ENCODE measurements around the gene ARHGAP22.

The ARHGAP22 gene

GRCh38 chr10:48468130-48468790 lies 136.6 kb downstream of the ARHGAP22 start:
- no peak overlapping the region for H3K4me3 ChIP-seq (ENCODE audit: low read depth, low read length)

- H3K4me3 ChIP-seq (ENCODE audit: low read depth, low read length) = no peak overlapping the region
These were observed 137.2 kb downstream of the ARHGAP22 start for GRCh38 chr10:48467669-48468068.

DNA sequence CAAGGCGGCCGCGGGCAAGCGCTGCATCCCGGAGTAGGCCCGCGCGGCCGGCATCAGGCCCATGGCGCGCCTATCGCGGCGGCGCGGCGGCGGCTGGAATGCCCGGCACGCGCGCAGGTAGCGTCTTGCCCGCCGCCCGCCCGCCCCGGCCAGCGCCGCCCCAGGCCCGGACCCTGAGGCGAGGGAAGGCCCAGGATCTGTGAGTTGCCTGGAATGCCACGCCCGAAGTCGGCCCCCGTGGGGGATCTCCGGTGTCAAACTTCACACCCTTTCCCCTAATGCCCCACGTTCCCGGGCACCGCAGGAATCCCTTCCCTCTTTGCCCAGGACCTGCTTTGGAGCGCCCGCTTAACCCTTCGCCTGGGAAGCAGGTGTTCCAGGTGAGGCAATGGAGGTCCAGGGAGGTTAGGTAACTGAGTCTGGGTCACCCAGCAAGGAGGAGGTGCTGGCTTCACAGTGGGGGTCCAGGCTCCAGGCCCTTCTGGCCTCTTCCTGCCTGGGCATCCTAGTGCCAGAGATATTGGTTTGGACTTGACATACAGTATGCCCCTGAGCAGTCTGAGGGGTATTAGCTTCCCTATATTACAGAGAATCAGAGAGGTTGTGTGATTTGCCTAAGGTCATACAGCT lies 138.1 kb downstream of the ARHGAP22 start:
- peak overlapping the region; percentile 28 for H3K4me3 ChIP-seq (ENCODE audit: low read depth, low read length)

- peak overlapping the region; percentile 28 for H3K4me3 ChIP-seq (ENCODE audit: low read depth, low read length)
These were observed 138.9 kb downstream of the ARHGAP22 start for GRCh38 chr10:48465860-48466521.

DNA sequence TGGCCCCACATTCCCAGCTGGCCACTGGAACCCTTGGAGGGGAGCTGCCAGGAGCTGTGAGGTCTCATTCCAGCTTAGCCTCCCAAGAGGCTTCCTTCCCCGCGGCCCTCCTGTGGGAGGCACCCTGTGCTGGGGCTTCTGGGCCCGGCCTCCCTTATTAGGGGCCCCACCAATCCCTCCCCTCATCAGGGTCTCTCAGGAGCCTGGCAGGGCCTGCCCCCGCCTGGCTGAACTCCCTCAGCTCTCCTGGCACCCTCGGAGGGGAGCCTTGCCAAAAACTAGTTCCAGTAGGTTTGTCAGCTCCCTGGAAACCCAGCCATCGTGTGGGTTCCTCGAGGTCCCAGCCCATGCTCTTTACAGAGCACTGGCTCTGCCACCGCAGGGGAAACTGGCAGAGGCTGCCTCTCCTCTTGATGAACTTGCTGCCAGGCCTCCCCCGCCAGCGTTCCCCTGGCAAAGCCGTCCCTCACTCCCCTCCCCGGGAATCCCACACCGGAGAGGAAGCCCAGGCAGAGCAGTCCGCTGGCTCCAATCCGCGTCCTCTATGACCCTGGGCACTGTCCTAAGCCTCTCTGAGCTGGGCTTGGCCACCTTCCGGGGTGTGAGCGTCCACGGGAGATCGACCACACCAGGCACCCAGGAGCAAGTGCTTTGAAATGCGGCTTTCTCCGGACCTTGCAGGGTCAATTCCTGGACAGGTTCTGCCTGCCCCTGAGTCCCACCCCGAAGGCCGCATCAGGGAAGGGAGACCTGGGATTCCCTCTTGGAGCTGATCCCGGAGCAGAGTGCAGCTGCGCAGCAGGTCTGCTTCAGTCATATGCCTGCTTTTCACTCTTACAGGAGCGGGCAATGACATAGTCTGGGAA lies 139.8 kb downstream of the ARHGAP22 start:
- no peak overlapping the region for H3K4me3 ChIP-seq (ENCODE audit: low read depth, low read length)

- H3K4me3 ChIP-seq (ENCODE audit: low read depth, low read length) = no peak overlapping the region
These were observed 140.6 kb downstream of the ARHGAP22 start for GRCh38 chr10:48464121-48464870.

DNA sequence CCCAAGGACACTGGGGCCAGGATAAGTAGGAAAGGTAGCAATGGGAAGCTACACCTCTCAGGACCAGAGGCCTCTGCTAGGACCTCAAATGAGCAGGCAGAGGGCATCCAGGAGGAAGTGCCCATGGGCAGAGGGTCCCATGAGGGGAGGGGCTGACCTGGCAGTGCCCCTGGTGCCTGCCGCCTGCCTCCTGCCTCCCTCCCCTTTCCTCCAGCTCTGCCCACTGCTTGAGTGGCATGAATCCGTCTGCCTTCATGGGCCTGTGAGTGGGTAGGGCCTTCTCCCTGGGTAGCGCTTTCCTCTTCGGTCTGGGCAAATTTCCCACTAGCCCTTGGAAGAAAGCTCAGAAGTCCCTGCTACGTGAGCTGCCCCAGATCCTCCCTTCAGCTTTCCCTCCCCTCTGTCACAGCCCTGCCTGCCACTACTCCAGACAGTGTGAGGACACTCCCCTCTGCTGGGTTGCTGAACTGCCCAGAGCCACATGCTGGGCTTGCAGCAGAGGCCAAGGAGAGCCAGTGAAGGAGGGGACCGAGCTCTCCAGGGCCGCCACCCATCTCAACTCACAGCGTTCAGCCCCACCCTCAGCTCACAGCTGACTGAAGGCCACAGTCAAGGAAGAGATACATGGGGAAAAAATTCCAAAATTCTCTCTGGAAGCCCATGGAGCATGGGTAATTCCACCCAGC lies 141.4 kb downstream of the ARHGAP22 start:
- no peak overlapping the region for H3K4me3 ChIP-seq (ENCODE audit: low read depth, low read length)

DNA sequence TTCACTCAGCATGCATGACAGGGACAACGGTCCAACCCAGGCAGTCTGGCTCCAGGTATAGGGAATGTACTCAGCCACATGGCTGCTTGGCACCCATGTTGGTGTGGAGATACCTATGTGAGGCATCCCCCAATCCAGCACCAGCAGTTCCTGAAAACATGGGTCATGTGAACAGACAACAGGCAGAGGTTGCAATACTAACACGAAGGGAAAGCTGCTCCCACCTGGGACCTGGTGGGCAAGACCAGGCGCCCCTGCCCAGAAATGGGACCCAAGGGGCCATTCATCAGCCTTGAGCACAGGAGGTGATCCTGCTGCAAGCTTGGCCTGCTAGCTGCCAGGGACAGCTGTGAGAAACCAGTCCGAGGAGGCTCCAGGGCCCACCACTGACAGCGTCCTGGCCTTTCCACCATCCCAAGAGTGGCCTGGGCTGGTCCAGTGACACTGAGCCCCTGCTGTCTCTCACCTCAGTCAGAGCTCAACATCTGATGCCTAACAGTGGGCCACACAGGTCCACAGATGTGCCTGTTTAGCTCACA lies 142.3 kb downstream of the ARHGAP22 start:
- no peak overlapping the region for H3K4me3 ChIP-seq (ENCODE audit: low read depth, low read length)

GRCh38 chr10:48461623-48462481 lies 143.0 kb downstream of the ARHGAP22 start:
- H3K4me3 ChIP-seq (ENCODE audit: low read depth, low read length) = no peak overlapping the region

GRCh38 chr10:48460182-48460581 lies 144.7 kb downstream of the ARHGAP22 start:
- H3K4me3 ChIP-seq (ENCODE audit: low read depth, low read length) = no peak overlapping the region

DNA sequence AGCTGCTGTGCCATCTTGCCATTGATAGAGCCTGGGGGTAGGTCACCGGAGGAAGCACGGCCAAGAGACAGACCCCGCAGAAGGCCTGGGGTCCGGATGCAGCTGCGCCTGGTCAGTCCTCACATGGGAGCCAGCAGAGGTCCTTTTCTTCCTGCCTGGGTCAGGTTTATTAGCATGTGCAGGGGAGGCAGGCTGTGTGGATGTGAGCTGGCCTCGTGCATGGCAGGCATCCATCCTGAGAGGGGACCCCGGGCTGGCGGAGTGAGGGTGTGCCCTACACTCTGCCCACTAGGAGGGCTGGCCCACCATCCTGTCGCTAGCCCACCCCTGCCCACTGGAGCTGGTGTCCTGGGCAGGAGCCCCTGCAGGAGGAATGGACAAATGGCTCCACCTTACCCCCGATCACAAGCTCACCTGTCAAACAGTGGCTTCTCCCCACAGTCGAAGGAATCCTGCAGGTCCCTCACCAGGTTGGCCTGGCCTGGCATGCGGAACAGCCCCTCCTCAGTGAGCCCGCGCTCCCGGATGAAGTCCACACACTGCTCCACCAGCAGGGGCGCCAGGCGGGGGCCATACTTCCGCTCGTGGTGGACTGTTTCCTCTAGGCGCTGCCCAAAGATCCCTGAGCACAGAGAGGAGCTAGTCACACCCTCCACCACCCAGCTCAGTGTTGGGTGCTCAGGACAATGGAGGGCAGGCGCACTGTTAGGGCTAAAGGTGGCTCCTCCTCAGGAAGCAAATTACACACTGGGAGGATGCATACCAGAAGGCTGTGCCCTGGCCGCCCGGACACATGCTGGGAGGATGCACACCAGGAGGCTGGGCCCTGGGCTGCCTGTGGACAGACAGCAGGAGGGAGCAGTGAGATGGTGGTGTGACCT lies 145.4 kb downstream of the ARHGAP22 start:
- H3K4me3 ChIP-seq (ENCODE audit: low read depth, low read length) = no peak overlapping the region

DNA sequence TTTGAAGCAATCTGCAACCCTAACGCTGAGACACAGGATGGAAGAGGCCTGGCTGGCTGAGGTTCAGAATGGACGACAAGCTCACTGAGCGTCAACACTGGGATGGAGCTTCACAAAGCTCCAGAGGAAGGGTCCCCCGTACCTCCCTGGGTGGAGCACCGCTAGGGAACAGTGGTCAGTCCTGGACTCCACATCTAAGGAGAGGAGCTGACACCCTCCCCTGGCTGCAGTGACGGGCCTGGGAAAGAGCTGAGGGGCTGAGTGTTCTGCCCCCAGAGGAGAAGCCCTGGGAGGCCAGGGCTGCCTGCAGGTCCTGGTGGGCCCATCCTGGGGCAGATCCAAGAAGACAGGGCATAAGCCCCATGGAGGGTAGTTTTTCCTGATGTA lies 146.2 kb downstream of the ARHGAP22 start:
- no peak overlapping the region for H3K4me3 ChIP-seq (ENCODE audit: low read depth, low read length)

- H3K4me3 ChIP-seq (ENCODE audit: low read depth, low read length) = no peak overlapping the region
These were observed 146.8 kb downstream of the ARHGAP22 start for GRCh38 chr10:48457949-48458661.

GRCh38 chr10:48456808-48457761 lies 147.8 kb downstream of the ARHGAP22 start:
- no peak overlapping the region for H3K4me3 ChIP-seq (ENCODE audit: low read depth, low read length)

- H3K4me3 ChIP-seq (ENCODE audit: low read depth, low read length) = no peak overlapping the region
These were observed 148.5 kb downstream of the ARHGAP22 start for GRCh38 chr10:48456361-48456804.
